IPS DF 6.9 (cell line): ENCODE results near the gene BACH1.

Experiments
- DNase-seq: peaks from one replicate; pipeline ENCODE4 v3.0.0-alpha.2; 2013; ENCODE audit warnings: low read depth, low spot score
- H3K27ac ChIP-seq: one replicate; pipeline ENCODE4 v1.5.1; 2013; ENCODE audit warnings: low read length, control low read depth
- H3K27me3 ChIP-seq: 2 replicates; pipeline ENCODE4 v1.6.1; 2013; ENCODE audit warnings: mild to moderate bottlenecking, low read length; ENCODE audit not compliant: control insufficient read depth, insufficient read depth
- H3K36me3 ChIP-seq: 2 replicates; pipeline ENCODE4 v1.6.1; 2013; ENCODE audit warnings: low read length; ENCODE audit not compliant: control insufficient read depth, insufficient read depth
- H3K4me1 ChIP-seq: 2 replicates; pipeline ENCODE4 v1.6.1; 2013; ENCODE audit warnings: low read length; ENCODE audit not compliant: control insufficient read depth, insufficient read depth
- H3K4me3 ChIP-seq: 2 replicates; pipeline ENCODE4 v1.5.1; 2013; ENCODE audit warnings: mild to moderate bottlenecking, low read length
- H3K9me3 ChIP-seq: 2 replicates; pipeline ENCODE4 v1.6.1; 2013; ENCODE audit warnings: low read length, inconsistent platforms; ENCODE audit not compliant: control insufficient read depth, insufficient read depth
- WGBS: extraction: QIAGEN DNeasy Blood & Tissue Kit; methylation state at CpG from one replicate; pipeline ENCODE4 v1.1.7; 2013; ENCODE audit warnings: mixed read lengths, missing lambda C conversion rate; ENCODE audit not compliant: insufficient read length, insufficient coverage; 5-methylcytosine and 5-hydroxymethylcytosine counted together

The BACH1 gene

GRCh38 chr21:29293495-29293894, 5.2 kb upstream of the BACH1 start:
- H3K4me1 ChIP-seq = 0 out of 2 replicates have a peak, but pooled peaks cover 2% of the 10 kb centered on the region
- H3K36me3 ChIP-seq = no peaks in the 10 kb centered on the region
- DNase-seq = no peak
- no peak overlapping the region for H3K27ac ChIP-seq
- no CpG with 5 or more reads among the region's 2 CpGs for WGBS
- H3K4me3 ChIP-seq = no peak overlapping the region
- H3K9me3 ChIP-seq = no peaks in the 10 kb centered on the region
- H3K27me3 ChIP-seq = no peaks in the 10 kb centered on the region

GRCh38 chr21:29295066-29295650, 3.6 kb upstream of the BACH1 start:
- H3K4me3 ChIP-seq = no peak overlapping the region
- no peaks in the 10 kb centered on the region for H3K36me3 ChIP-seq
- DNase-seq = no peak
- no CpG with 5 or more reads among the region's 9 CpGs for WGBS
- H3K27me3 ChIP-seq = no peaks in the 10 kb centered on the region
- H3K27ac ChIP-seq = no peak overlapping the region
- H3K4me1 ChIP-seq = 0 out of 2 replicates have a peak, but pooled peaks cover 2% of the 10 kb centered on the region
- no peaks in the 10 kb centered on the region for H3K9me3 ChIP-seq

- Histone ChIP-seq H3K27ac (no peak overlapping the region), H3K27me3 (no peaks in the 10 kb centered on the region), H3K9me3 (no peaks in the 10 kb centered on the region), H3K4me1 (0 out of 2 replicates have a peak, but pooled peaks cover 2% of the 10 kb centered on the region), H3K4me3 (no peak overlapping the region), H3K36me3 (no peaks in the 10 kb centered on the region)
- WGBS = no CpG with 5 or more reads among the region's 3 CpGs
- DNase-seq = no peak
Measured at GRCh38 chr21:29296446-29296845, 2.3 kb upstream of the BACH1 start.

GRCh38 chr21:29297483-29298347, 1.0 kb upstream of the BACH1 start:
- Histone ChIP-seq H3K4me3 (peak overlapping the region; percentile 54; the same call in 1 of the 2 replicates), H3K4me1 (0 out of 2 replicates have a peak, but pooled peaks cover 2% of the 10 kb centered on the region), H3K9me3 (no peaks in the 10 kb centered on the region), H3K36me3 (no peaks in the 10 kb centered on the region), H3K27me3 (no peaks in the 10 kb centered on the region), H3K27ac (no peak overlapping the region)
- no peak for DNase-seq
- no CpG with 5 or more reads among the region's 27 CpGs for WGBS

GRCh38 chr21:29299046-29299915, 559 bp downstream of the BACH1 start:
- Histone ChIP-seq H3K36me3 (no peaks in the 10 kb centered on the region), H3K9me3 (no peaks in the 10 kb centered on the region), H3K4me1 (0 out of 2 replicates have a peak, but pooled peaks cover 2% of the 10 kb centered on the region), H3K4me3 (peak overlapping the region; percentile 54), H3K27ac (no peak overlapping the region), H3K27me3 (no peaks in the 10 kb centered on the region)
- no peak for DNase-seq
- WGBS = no CpG with 5 or more reads among the region's 75 CpGs

- Histone ChIP-seq H3K4me3 (peak overlapping the region; percentile 54; the same call in 1 of the 2 replicates), H3K4me1 (0 out of 2 replicates have a peak, but pooled peaks cover 2% of the 10 kb centered on the region), H3K27ac (no peak overlapping the region), H3K9me3 (no peaks in the 10 kb centered on the region), H3K36me3 (no peaks in the 10 kb centered on the region), H3K27me3 (no peaks in the 10 kb centered on the region)
- WGBS = no CpG with 5 or more reads among the region's 13 CpGs
- no peak for DNase-seq
Measured at GRCh38 chr21:29299916-29300806, 1.4 kb downstream of the BACH1 start.

GRCh38 chr21:29300807-29301138, 2.1 kb downstream of the BACH1 start:
- H3K4me3 ChIP-seq = no peak overlapping the region
- 0 out of 2 replicates have a peak, but pooled peaks cover 2% of the 10 kb centered on the region for H3K4me1 ChIP-seq
- H3K27me3 ChIP-seq = no peaks in the 10 kb centered on the region
- H3K27ac ChIP-seq = no peak overlapping the region
- no peak for DNase-seq
- no peaks in the 10 kb centered on the region for H3K36me3 ChIP-seq
- H3K9me3 ChIP-seq = no peaks in the 10 kb centered on the region
- WGBS = no CpG with 5 or more reads among the region's 3 CpGs

GRCh38 chr21:29301691-29302090, 3.0 kb downstream of the BACH1 start:
- 0 out of 2 replicates have a peak, but pooled peaks cover 2% of the 10 kb centered on the region for H3K4me1 ChIP-seq

GRCh38 chr21:29302359-29302875, 3.7 kb downstream of the BACH1 start:
- 0 out of 2 replicates have a peak, but pooled peaks cover 2% of the 10 kb centered on the region for H3K4me1 ChIP-seq
- no peaks in the 10 kb centered on the region for H3K36me3 ChIP-seq
- H3K4me3 ChIP-seq = no peak overlapping the region
- H3K27me3 ChIP-seq = no peaks in the 10 kb centered on the region
- no peak overlapping the region for H3K27ac ChIP-seq
- DNase-seq = no peak
- H3K9me3 ChIP-seq = no peaks in the 10 kb centered on the region
- WGBS = 100% methylated on average over 2 of the region's 5 CpGs

More at GRCh38 chr21:29301691-29302090, 3.0 kb downstream of the BACH1 start:
- Histone ChIP-seq H3K27me3 (no peaks in the 10 kb centered on the region), H3K36me3 (no peaks in the 10 kb centered on the region), H3K9me3 (no peaks in the 10 kb centered on the region), H3K4me3 (no peak overlapping the region), H3K27ac (no peak overlapping the region)
- no peak for DNase-seq
- no CpG with 5 or more reads among the region's 6 CpGs for WGBS
